ENCODE measurements around the gene HIVEP3. TPM values are rescaled to one million over a fixed set of nuclear protein-coding genes. Genes with fewer than 3 reads are reported as not detected.
A peak's percentile ranks its signal among the peaks of the same experiment; 100 is the strongest.
"Not testable (repeated sequence)": the region's sequence is repeated elsewhere in the genome, so short reads cannot be mapped to it uniquely, and the experiment has no call there.

The HIVEP3 gene
- total RNA-seq, 1 donor from 2014 or later: 1.8 TPM

GRCh38 chr1:41566274-41566885, 352.3 kb downstream of the HIVEP3 start:
- DNase-seq (ENCODE audit: low read depth in 2 of 2): no peak

- DNase-seq (ENCODE audit: low read depth in 2 of 2): no peak
Measured at GRCh38 chr1:41564741-41565475, 353.8 kb downstream of the HIVEP3 start.

- DNase-seq (ENCODE audit: low read depth in 2 of 2): no peak
Measured at GRCh38 chr1:41562328-41562727, 356.4 kb downstream of the HIVEP3 start.

GRCh38 chr1:41560931-41561330, 357.8 kb downstream of the HIVEP3 start:
- no peak for DNase-seq (ENCODE audit: low read depth in 2 of 2)

GRCh38 chr1:41560496-41560895, 358.2 kb downstream of the HIVEP3 start:
- no peak for DNase-seq (ENCODE audit: low read depth in 2 of 2)

GRCh38 chr1:41559331-41559730, 359.4 kb downstream of the HIVEP3 start:
- DNase-seq (ENCODE audit: low read depth in 2 of 2): no peak

GRCh38 chr1:41558761-41559171, 360.0 kb downstream of the HIVEP3 start:
- no peak for DNase-seq (ENCODE audit: low read depth in 2 of 2)

GRCh38 chr1:41557751-41558455, 360.8 kb downstream of the HIVEP3 start:
- DNase-seq (ENCODE audit: low read depth in 2 of 2): no peak

- not testable (repeated sequence) for DNase-seq (ENCODE audit: low read depth in 2 of 2)
Measured at GRCh38 chr1:41554746-41555145, 364.0 kb downstream of the HIVEP3 start.

- no peak for DNase-seq (ENCODE audit: low read depth in 2 of 2)
Measured at GRCh38 chr1:41547781-41548560, 370.8 kb downstream of the HIVEP3 start.

- DNase-seq (ENCODE audit: low read depth in 2 of 2): no peak
Measured at GRCh38 chr1:41547336-41547735, 371.4 kb downstream of the HIVEP3 start.

- no peak for DNase-seq (ENCODE audit: low read depth in 2 of 2)
Measured at GRCh38 chr1:41546833-41547135, 371.9 kb downstream of the HIVEP3 start.

- DNase-seq (ENCODE audit: low read depth in 2 of 2): no peak
Measured at GRCh38 chr1:41545996-41546832, 372.5 kb downstream of the HIVEP3 start.

GRCh38 chr1:41542196-41542930, 376.4 kb downstream of the HIVEP3 start:
- no peak for DNase-seq (ENCODE audit: low read depth in 2 of 2)

GRCh38 chr1:41541592-41541952, 377.1 kb downstream of the HIVEP3 start:
- no peak for DNase-seq (ENCODE audit: low read depth in 2 of 2)

- DNase-seq (ENCODE audit: low read depth in 2 of 2): peak; percentile 11 to 44
Measured at GRCh38 chr1:41540886-41541591, 377.7 kb downstream of the HIVEP3 start.

- DNase-seq (ENCODE audit: low read depth in 2 of 2): no peak
Measured at GRCh38 chr1:41539999-41540398, 378.7 kb downstream of the HIVEP3 start.

- DNase-seq (ENCODE audit: low read depth in 2 of 2): no peak
Measured at GRCh38 chr1:41539418-41539805, 379.3 kb downstream of the HIVEP3 start.

- DNase-seq (ENCODE audit: low read depth in 2 of 2): no peak
Measured at GRCh38 chr1:41538741-41539417, 379.8 kb downstream of the HIVEP3 start.
